Measurements from ENCODE around the gene RIT2.

The RIT2 gene

DNA sequence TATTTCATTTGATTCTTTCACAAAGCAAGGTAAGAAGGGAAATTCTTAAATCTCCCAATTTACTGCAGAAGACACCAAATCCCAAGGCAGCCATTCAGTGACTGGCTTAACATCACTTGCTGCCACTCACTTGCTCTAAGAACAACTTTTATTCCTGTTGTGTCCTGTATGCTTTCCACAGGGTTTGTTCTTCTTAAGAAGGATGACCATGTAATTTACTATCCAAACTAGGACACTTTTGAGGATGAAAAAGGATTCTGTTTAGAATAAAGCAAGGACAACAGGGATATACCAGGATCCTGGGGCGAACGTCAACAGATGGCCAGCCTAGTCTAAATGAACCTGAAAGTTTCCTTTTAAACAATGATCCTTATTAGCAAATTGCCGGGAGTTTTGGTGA is 34.8 kb downstream of the RIT2 start:
- DNase-seq = no peak

GRCh38 chr18:43079422-43079821 is 36.1 kb downstream of the RIT2 start:
- no peak for DNase-seq

- no peak for DNase-seq
Measured at GRCh38 chr18:43078478-43079092, 36.9 kb downstream of the RIT2 start.

DNA sequence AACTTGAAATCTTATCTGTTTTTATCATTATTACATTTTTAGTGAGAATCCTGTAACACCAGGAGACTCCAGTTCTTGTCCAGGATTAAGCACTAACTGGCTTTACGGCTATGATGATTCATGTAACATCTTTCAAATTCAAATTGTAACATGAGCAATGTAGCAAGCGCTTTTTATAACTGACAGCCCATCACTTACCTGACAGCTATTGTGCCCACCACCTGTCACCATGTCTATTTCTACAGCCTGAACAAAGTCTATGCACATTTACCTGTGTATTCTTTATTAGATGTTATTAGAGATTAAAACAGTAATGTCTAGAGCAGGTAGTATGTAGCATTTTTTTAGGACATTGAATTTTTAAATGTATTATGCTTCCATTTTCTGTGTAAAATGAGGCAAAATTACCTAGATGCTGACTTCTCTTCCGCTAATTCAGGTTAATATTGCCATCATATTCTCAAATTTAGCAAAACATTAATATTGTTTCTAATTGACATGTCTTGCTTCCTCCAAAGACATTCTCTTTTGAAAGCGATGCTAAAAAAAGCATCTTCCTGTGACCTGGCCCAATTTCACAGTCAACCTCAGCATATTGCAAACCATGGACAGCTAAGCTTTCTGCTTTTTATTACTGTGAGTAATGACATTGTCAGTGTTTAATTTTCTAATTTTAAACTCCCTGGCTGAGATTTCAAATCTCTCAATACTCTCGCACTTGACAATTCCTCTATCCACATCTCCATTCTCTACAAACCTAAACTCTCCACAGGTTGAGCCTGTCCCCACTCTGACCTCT is 37.8 kb downstream of the RIT2 start:
- no peak for DNase-seq

GRCh38 chr18:43073771-43074170 is 41.7 kb downstream of the RIT2 start:
- no peak for DNase-seq

GRCh38 chr18:43068781-43069180 is 46.7 kb downstream of the RIT2 start:
- DNase-seq = no peak

DNA sequence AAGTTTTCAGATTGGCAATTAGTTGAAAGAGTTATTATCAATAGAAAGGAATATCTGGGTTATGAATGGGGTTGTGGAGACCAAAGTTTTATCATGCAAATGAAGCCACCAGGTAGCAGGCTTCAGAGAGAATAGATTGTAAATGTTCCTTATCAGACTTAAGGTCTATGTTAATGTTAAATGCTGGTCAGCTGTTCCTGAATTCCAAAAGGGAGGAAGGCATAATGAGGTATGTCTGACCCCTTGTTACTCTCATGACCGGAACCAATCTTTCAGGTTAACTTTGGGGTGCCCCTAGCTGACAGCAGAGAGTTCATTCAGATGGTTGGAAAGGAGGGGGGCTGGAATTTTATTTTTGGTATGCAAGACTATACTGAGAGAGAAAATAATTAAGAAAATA is 47.9 kb downstream of the RIT2 start:
- DNase-seq = no peak

DNA sequence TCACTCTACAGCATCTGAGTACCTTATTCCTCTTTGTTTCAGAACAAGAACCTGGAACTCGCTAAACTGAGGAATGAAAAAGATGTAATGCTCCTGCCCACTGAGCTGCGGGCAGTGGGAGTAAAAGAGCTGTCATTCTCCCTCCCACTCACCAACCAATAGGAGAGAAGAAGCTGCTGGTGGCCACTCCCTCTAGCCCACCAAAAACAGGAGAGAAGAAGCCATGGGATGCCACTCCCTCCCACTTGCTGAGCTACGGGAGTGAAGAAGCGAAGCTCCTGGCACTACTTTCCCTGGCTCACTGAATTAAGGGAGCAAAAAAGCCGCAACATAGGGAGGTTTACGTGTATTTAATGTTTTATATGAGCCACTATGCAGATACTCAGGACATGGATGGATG is 53.7 kb downstream of the RIT2 start:
- DNase-seq = no peak

GRCh38 chr18:43061318-43061717 is 54.2 kb downstream of the RIT2 start:
- DNase-seq = no peak

DNA sequence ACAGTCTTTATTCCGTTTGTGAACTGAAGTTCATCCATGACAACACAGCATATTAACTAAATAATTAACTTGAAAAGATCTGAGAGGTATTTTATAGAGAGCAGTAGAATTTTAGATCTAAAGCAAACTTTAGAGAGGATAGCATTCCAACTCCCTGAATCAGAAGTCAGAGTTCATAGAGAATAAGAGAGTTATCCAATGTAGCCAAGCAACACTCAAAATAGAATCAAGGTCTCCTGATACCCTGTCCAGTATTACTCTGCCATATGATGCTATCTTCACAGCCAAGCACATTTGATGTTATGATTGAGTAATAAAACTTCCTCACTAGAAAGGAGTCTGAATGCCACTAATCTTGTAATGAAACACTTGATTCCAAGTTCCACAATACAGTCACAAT is 55.5 kb downstream of the RIT2 start:
- no peak for DNase-seq

DNA sequence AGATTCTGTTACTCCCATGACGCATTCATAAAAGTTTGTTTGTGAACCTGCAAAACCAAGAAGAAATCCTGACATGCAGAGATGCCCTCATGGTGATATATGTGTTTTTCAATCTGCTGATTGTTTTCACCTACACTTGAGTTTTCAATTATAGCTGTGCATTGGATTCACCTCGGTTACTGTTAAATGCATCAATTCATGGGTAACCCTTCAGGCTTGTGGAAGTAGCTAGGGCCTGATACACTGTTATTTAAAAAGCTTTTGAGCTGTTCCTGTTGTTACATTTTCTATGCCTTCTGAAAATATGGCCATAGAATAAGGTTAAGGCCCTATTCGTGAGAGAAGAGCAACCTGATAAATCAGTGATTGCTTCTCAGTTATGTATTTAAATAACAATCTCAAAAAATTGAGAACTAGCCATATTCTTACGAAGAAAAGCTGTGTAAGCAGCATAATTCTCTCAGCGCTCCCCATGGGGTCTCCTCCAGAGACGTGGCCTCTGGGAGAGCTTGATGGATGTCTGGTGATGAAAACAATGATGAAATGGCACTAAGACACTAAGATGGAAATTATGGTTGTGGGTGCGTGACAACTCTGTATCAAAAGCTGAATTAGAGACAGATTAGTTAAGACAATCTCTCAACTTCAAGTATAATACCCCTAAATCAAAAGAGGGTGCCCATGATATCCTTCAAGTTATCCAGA is 60.5 kb downstream of the RIT2 start:
- DNase-seq = no peak

GRCh38 chr18:43049021-43049420 is 66.5 kb downstream of the RIT2 start:
- no peak for DNase-seq

DNA sequence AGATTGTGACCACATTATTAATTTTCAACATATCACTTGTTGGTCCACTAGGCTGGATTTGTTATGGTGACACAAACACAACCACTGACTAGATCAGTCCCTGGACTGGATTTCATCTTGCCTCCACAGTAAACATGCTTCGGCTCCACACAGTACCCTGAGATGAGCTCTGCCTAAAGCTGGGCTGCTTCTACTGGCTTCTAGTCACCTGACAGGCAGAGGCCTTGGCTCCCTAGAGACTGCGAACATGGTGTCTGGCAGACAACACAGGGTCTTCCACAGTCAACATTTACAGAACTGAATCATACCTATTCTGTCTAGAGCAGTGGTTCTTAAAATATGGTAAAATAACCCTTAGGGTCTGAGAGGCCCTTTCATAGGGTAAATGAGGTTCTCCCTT is 69.2 kb downstream of the RIT2 start:
- DNase-seq = no peak

GRCh38 chr18:43043626-43044025 is 71.9 kb downstream of the RIT2 start:
- DNase-seq = no peak

DNA sequence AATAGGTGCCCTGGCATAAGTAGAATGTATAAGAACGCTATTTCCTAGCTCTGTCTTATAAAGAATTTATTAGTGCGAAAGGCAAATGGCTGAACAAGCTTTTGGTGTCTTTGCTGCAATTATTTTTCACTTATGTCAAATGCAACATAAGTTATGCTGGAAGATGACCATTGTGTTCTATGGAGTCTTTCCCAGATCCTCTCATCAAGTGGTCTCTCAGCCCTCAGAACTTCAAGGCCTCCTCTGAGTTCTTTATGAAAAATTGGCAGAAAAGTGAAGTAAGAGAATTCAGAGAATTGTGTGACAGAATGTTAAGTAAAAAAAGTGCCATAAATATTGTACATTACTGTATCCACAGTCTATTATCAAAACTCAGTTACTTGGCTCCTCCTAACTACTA is 75.2 kb downstream of the RIT2 start:
- DNase-seq = no peak

- no peak for DNase-seq
Measured at GRCh38 chr18:43034683-43035500, 80.6 kb downstream of the RIT2 start.

- DNase-seq = no peak
Measured at GRCh38 chr18:43031169-43031568, 84.3 kb downstream of the RIT2 start.

DNA sequence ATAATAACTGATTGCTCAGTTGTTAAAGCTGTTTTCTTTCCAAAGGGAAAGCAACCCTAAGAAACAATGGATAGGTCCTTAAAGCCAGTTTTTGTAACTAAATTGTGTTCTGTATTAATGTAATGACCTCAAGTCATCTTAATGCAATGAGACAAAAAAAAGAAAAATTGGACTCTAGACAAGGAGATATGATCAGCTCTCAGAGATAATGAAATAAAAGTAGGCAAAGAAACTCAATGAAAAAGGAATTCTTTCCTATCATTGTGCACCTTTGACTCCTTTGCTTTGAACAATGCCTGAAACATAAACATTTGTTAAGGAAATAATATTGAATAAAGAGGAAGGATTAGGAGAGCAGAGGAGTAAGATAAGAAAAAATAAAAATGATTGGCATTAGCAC is 86.1 kb downstream of the RIT2 start:
- no peak for DNase-seq

- peak; percentile 62 for DNase-seq
Measured at GRCh38 chr18:43022874-43023273, 92.6 kb downstream of the RIT2 start.

DNA sequence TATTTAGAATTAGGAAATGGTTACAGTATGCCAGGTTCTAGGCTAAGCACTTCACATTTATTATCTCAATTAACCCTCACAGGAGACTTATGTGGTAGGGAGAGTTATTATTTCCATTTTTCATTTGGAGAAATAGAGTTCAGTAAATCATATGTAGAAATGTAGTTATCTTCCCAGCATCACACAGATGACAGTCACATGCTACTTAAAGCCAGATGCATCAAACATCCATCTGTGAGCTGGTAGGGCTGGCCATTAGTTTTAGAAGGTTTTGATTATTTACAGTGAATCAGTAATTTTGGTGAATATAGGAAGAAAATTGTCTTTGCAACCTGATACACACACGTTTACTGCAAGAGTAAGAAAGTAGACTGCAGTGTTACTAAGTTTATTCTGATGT is 97.9 kb downstream of the RIT2 start:
- DNase-seq = no peak

DNA sequence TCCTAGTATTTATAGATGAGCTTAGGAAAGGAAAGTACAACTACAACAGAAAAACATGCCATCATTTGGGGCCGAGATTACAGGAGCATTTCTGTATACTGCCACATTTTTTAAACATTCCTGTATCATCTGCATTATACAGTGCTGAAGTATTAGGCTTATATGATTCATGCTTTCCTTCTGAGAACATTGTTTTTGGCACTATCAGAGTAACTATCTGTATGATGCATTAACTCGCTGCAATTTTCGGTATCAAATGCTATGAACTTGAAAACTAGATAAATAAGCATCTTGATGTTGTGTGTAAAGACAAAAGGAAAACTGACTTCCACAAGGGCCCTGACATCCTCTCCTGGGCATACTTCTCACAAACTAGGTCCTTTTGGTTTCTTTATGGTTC is 102.0 kb downstream of the RIT2 start:
- DNase-seq = no peak

DNA sequence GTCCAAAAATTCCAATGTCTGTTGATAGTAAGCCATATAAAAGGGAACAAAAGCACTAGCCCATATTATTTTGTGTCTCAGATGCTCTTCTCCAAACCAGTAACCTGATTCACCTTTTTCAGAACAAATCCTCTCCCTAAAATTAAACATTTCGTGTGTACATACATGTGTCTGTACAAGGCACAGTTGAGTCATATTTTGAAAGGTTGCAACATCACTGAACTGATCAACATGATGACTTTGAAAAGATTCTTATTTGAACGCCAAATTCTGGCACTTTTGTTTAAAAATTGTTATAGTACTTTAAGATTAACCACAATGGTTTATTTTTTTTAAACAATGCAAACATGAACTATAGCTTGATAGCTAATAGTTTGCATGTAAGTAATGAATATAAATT is 102.5 kb downstream of the RIT2 start:
- DNase-seq = peak; percentile 4

DNA sequence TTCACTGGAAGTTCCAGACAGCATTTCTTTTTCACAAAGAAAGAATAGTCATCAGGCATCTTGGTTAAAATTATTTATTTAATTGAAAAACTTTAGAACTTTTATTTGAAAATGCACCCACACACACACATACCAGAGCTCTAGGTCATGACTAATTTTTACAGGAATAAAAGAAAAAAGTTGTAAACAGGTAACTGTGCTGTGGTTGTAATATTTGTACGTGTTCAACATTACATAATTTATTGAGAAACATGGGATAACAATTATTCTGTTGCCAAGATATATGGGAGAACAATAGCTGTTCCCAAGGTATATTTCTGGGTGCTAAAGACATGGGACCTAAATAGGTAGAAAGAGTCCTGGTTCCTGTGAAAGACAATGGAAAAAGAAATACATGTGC is 104.9 kb downstream of the RIT2 start:
- no peak for DNase-seq

Measured in MV-4-11 (cell line).